HT1080 (cell line): Measurements from ENCODE around the gene SENP7. TPM values are rescaled to one million over a fixed set of nuclear protein-coding genes. Genes with fewer than 3 reads are reported as not detected.

Experiments
- small RNA-seq: library from RNA; depleted of rRNA; stranded (forward); fragments of <200 nt; gene quantifications from one replicate; pipeline ENCODE3, GENCODE V24; 2014
- total RNA-seq: library from RNA; depleted of rRNA; stranded (reverse); fragments of >200 nt; shearing (Covaris generic); gene quantifications from 2 replicates; pipeline ENCODE4 v1.2.3, GENCODE V29; 2014; rRNA removed

The SENP7 gene
- total RNA-seq, 1 experiment from 2014 or later = 4.6 TPM

Small RNA genes lying within 50 kb of the gene (small RNA-seq; reads per million reads assigned to genes)
- gene RF00019 = not detected

Other genes with a start within 250 kb of the SENP7 start
- gene IMPG2, start 192.6 kb downstream of the SENP7 start, total RNA-seq = 0.03 TPM in 1 of 2 replicates, not detected in the other
- gene TRMT10C, start 48.7 kb upstream of the SENP7 start, total RNA-seq = 47.6 and 50.8 TPM in 2 replicates
- 68.6 and 85.8 TPM in 2 replicates for gene PCNP, start 61.0 kb upstream of the SENP7 start, total RNA-seq
- gene ZBTB11, start 163.9 kb upstream of the SENP7 start, total RNA-seq = 23.8 and 24.7 TPM in 2 replicates
- 1,794 and 2,156 TPM in 2 replicates for gene RPL24, start 173.5 kb upstream of the SENP7 start, total RNA-seq
- 11.1 and 11.7 TPM in 2 replicates for gene CEP97, start 211.4 kb upstream of the SENP7 start, total RNA-seq